Neural progenitor cell (in vitro differentiated cells): ENCODE data around the gene SAMD10.

Experiments used
- CTCF ChIP-seq: fragments of 200-600 bp; sonication (generic); IDR thresholded peaks from 2 replicates; pipeline ENCODE4 v1.5.1; 2017; ENCODE audit warnings: antibody characterized with exemption, mild to moderate bottlenecking
- EZH2phosphoT487 ChIP-seq: fragments of 200-600 bp; sonication (generic); IDR thresholded peaks from 2 replicates; pipeline ENCODE4 v1.6.1; 2017; ENCODE audit warnings: antibody characterized with exemption

- no peak for TF ChIP-seq CTCF
- peak; percentile 31 for TF ChIP-seq EZH2phosphoT487
These were observed 868 bp downstream of the SAMD10 start for GRCh38 chr20:63978319-63979228.
